Body of pancreas (tissue), 4 donors: ENCODE measurements around the gene SLC25A46. TPM values are rescaled to one million over a fixed set of nuclear protein-coding genes. Genes with fewer than 3 reads are reported as not detected.
"Not testable (repeated sequence)": the region's sequence is repeated elsewhere in the genome, so short reads cannot be mapped to it uniquely, and the experiment has no call there.

Experiments used
- ATAC-seq: fragments of 150-250 bp; one replicate; pipeline ENCODE4 v1.9.1; 2016
- DNase-seq, 4 donors: peaks; one replicate each; pipeline ENCODE4 v3.0.0-alpha.2; 2019
- H3K27ac ChIP-seq, 4 donors: fragments of 200-600 bp; sonication (generic); 1 replicate in 3 of 4; 2 replicates in 1 of 4; pipeline versions ENCODE4 v1.5.1 to v1.6.1; 2016 to 2019; ENCODE audit warnings: mild to moderate bottlenecking in 1 of 4, mixed read lengths in 1 of 4, moderate library complexity in 1 of 4
- H3K27me3 ChIP-seq, 2 donors: fragments of 200-600 bp; sonication (generic); one replicate each; pipeline ENCODE4 v1.6.0; 2016; ENCODE audit warnings: mild to moderate bottlenecking in 1 of 2
- H3K36me3 ChIP-seq, 2 donors: fragments of 200-600 bp; sonication (generic); replicated peaks in 1 of 2; 2 replicates each; pipeline ENCODE4 v1.5.1; 2016; ENCODE audit warnings: low read depth in 2 of 2; ENCODE audit not compliant: insufficient read depth in 1 of 2
- H3K4me1 ChIP-seq: fragments of 200-600 bp; sonication (generic); one replicate; pipeline ENCODE4 v1.6.0; 2016
- H3K4me3 ChIP-seq, 2 donors: fragments of 200-600 bp; sonication (generic); 1 replicate in 1 of 2; 2 replicates in 1 of 2; pipeline ENCODE4 v1.5.1; 2016 to 2019
- H3K9me3 ChIP-seq, 3 donors: fragments of 200-600 bp; sonication (generic); 1 replicate in 2 of 3; 2 replicates in 1 of 3; pipeline ENCODE4 v1.5.1; 2016
- CTCF ChIP-seq, 7 experiments: fragments of 450-650 bp in 4 of 7; fragments of 200-600 bp in 3 of 7; sonication (generic) in 3 of 7; IDR thresholded peaks; one replicate each; pipeline ENCODE4 v1.5.1; 2016 to 2019; ENCODE audit warnings: antibody characterized with exemption in 7 of 7
- POLR2A ChIP-seq, 3 donors: fragments of 450-650 bp; IDR thresholded peaks; one replicate each; pipeline ENCODE4 v1.6.1; 2016; ENCODE audit warnings: antibody characterized with exemption in 3 of 3, mild to moderate bottlenecking in 2 of 3
- WGBS, 2 donors: methylation state at CpG; one replicate each; pipeline ENCODE4 v1.1.5; 2017; 5-methylcytosine and 5-hydroxymethylcytosine counted together
- intact Hi-C: fragments of 100-400 bp; cut with DNase I; formaldehyde crosslinking; loops from one replicate; pipeline ENCODE4 v1.15.1; 2023
- total RNA-seq, 2 donors: library from RNA; depleted of rRNA; stranded (reverse); fragments of >200 nt; gene quantifications; one replicate each; pipeline ENCODE4 v1.1.0, GENCODE V29; 2016

SLC25A46 gene
- total RNA-seq = 10 to 100 TPM; 30.7 to 36.3 TPM

GRCh38 chr5:110738812-110739651, at the start of gene SLC25A46:
TSS of gene SLC25A46 (plus strand) at chr5:110739007. CDS start at chr5:110739120, 113 bp downstream.
- Histone ChIP-seq H3K36me3 (peaks cover 0 to 1% of the 10 kb centered on the region in 2 donors), H3K9me3 (no peaks in the 10 kb centered on the region), H3K4me1 (peaks cover 21% of the 10 kb centered on the region), H3K4me3 (peak within 1 kb of the TSS; percentile 49 to 99), H3K27ac (peak within 1 kb of the TSS; percentile 44 to 89 (median 83)), H3K27me3 (no peaks in the 10 kb centered on the region)
- DNase-seq = peak; percentile 83 to 89 (median 87)
- intact Hi-C loops = no loop called here
- no peak for TF ChIP-seq CTCF (IDR thresholded peaks at IDR 0.05)
- TF ChIP-seq POLR2A (IDR thresholded peaks at IDR 0.05) = peak in 2 of 3 donors; percentile 76
- peak; percentile 96 for ATAC-seq
- WGBS, 2 donors = 0% methylated on average over 42 to 62 of the region's 62 CpGs

DNA sequence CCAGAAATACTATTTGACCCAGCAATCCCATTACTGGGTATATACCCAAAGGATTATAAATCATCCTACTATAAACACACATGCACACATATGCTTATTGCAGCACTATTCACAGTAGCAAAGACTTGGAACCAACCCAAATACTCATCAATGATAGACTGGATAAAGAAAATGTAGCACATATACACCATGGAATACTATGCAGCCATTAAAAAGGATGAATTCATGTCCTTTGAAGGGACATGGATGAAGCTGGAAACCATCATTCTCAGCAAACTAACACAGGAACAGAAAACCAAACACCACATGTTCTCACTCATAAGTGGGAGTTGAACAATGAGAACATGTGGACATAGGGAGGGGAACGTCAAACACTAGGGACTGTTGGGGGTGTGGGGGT, 48.2 kb upstream of the SLC25A46 start:
- 92 to 100% methylated on average over 1 of the region's 1 CpG for WGBS, 2 donors

DNA sequence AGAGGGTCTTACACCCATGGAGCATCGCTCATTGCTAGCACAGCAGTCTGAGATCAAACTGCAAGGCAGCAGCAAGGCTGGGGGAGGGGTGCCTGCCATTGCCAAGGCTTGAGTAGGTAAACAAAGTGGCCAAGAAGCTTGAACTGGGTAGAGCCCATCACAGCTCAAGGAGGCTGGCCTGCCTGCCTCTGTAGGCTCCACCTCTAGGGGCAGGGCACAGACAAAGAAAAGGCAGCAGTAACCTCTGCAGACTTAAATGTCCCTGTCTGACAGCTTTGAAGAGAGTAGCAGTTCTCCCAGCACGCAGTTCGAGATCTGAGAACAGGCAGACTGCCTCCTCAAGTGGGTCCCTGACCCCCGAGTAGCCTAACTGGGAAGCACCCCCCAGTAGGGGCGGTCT, 46.1 kb upstream of the SLC25A46 start:
- DNase-seq, H3K4me1 ChIP-seq, H3K36me3 ChIP-seq, intact Hi-C loops, H3K27me3 ChIP-seq, H3K9me3 ChIP-seq, H3K27ac ChIP-seq, ATAC-seq, H3K4me3 ChIP-seq: not testable (repeated sequence)
- WGBS, 2 donors = 65 to 100% methylated on average over 1 to 5 of the region's 5 CpGs

More for the DNA sequence above, 48.2 kb upstream of the SLC25A46 start:
- H3K27me3 ChIP-seq, H3K36me3 ChIP-seq, H3K4me1 ChIP-seq, ATAC-seq, H3K4me3 ChIP-seq, H3K9me3 ChIP-seq, H3K27ac ChIP-seq, intact Hi-C loops, DNase-seq: not testable (repeated sequence)

DNA sequence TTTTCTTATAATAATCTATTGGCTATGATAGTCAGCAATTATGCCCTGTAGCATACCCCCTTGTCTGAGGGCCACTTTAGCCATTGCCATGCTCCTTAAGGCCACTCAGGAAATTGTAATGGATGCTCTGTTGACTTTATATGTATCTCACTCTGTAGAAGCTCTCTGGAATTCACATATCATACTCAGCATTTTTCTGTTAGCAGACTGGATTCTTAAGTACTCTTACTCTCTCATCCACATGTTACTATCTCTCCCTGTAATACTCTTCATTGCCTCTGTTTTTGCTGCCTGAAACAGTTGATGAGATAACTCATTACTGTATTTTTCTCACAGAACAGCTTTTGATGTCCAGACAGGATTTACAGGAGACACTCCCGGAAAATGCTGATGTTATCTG, 36.5 kb upstream of the SLC25A46 start:
- TF ChIP-seq CTCF (IDR thresholded peaks at IDR 0.05) (no peak), POLR2A (IDR thresholded peaks at IDR 0.05) (no peak)
- WGBS, 2 donors = 61 to 85% methylated on average over 1 of the region's 1 CpG
- ATAC-seq = no peak

DNA sequence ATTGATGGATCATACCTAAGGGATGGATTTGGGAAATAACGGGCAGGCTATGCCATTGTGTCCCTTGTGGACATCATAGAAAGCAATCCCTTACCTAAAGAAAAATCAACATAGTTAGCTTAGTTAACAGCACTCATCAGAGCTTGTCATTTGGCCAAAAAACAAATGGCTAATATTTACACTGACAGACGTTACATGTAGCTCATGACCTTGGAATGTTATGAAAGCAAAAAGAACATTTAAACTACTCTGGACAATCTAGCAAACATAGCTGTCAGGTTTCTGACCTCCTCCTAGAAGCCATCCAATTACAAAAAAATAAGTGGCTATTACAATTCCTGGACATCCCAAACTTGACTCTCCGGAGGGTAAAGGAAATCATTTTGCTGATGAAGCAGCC, 36.1 kb upstream of the SLC25A46 start:
- TF ChIP-seq POLR2A (IDR thresholded peaks at IDR 0.05) = no peak
- TF ChIP-seq CTCF (IDR thresholded peaks at IDR 0.05) = no peak
- ATAC-seq (no peak), DNase-seq (no peak)
- Histone ChIP-seq H3K4me3 (no peak overlapping the region), H3K4me1 (peaks cover 16% of the 10 kb centered on the region), H3K9me3 (no peaks in the 10 kb centered on the region), H3K36me3 (no peaks in the 10 kb centered on the region), H3K27me3 (no peaks in the 10 kb centered on the region), H3K27ac (no peak overlapping the region)
- intact Hi-C loops = no loop called here
- 52 to 56% methylated on average over 3 of the region's 3 CpGs for WGBS, 2 donors

More for the DNA sequence above, 36.5 kb upstream of the SLC25A46 start:
- Histone ChIP-seq H3K27me3 (no peaks in the 10 kb centered on the region), H3K4me3 (no peak overlapping the region), H3K27ac (no peak overlapping the region), H3K9me3 (no peaks in the 10 kb centered on the region), H3K4me1 (peaks cover 16% of the 10 kb centered on the region), H3K36me3 (no peaks in the 10 kb centered on the region)
- DNase-seq = no peak
- intact Hi-C loops = no loop called here
